NOMO-1 treated with DMSO at 0.1 percent for 48 hours (cell line): Measurements from ENCODE around the gene KLRG1.

ENCODE experiments used
- DNase-seq: peaks from one replicate; lab custom pipeline; 2025; ENCODE audit not compliant: unreplicated experiment; lab: John Stamatoyannopoulos, UW

Gene KLRG1

DNA sequence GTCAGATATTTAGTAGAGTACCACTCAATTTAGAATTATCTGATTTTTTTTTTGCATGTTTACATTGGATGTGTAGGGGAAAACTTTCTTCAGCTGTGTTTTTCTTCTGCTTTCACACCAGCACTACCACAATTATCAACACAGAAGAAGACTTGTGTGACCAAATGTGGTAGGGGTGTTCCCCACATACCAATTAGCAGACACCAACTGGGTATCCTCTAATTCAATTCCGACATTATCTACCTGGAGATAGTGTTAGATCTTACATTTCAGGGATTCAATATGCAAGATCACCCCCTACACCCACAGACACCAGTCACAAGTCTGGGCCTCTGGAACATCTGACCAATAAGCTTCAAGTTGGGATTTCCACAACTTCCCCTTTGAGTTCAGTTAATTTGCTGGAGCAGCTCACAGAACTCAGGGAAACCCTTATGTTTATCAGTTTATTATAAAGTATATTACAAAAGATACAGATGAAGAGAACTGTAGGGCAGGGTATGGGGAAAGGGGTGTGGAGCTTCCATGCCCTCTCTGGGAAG, 4.1 kb upstream of the KLRG1 start:
- no peak for DNase-seq

DNA sequence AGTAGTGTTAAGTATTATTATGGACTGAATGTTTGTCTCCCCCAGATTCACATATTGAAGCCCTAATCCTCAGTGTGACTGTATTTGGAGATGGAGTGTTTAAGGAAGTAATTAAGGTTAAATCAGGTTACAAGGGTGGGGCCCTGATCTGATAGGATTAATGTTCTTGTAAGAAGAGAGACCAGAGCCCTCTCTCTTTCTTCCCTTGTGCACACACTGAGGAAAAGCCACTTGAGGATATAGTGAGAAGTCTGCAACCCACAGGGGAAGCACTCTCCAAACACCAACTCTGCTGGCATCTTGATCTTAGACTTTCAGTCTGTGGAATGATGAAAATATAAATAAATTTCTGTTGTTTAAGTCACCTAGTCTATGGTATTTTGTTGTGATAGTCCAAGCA, 2.2 kb upstream of the KLRG1 start:
- DNase-seq, result peak; percentile 17

DNA sequence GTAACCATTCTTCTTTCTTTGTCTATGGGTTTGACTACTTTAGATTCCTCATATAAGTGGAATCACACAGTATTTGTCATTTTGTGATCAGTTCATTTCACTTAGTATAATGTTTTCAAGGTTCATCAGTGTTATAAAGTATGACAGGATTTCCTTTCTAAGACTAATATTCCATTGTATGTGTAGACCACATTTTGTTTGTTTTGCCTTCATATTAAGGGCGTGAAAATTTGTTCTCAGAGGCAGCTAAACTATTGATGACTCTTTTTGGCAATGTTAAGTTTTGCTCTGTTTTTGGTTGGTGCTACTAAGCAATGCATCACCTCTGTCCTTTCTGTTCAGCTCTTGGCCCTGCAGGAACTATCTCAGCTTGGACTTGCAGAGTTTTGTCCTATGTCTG, 1.7 kb upstream of the KLRG1 start:
- no peak for DNase-seq

DNA sequence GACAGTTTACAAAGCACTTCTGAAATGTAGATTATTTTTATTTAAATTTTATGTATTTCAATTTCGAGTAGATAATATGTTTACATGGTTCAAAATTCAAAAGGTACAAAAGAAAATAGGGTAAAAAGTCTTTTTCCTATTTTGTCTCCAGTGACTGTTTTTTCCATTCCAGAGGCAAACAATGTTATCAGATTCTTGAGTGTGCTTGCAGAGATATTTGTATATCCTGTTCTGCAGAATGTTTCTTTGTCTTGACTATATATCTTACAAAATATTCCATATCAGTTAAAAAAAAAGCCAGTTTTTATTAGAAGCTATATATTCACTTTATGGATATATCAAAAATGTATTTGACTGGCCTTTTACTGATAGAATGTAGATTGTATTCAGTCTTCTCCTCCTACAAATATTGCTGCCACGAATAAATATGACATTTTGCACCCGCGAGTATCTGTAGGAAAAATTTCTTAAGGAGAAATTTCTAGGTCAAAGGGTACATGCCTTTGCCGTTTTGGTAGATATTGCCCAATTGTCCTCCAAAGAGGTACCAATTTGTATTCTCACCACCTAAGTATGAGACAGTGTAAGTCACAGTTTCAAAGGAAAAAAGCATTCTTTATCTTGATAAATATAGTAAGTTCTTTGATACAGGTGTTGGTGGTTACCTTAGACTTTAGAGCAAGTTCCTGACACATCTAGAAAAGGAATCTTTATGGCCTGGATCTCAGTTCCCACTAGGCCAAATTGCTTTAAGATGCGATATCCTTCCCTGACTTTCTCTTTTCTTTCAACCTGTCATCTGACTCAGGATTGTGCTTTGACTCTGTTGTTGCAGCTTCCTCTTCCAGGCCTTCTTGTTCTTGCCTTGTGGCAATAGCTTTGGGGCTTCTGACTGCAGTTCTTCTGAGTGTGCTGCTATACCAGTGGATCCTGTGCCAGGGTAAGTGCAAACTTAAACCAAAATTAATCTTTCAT, 2.3 kb downstream of the KLRG1 start:
- DNase-seq, result peak; percentile 33

DNA sequence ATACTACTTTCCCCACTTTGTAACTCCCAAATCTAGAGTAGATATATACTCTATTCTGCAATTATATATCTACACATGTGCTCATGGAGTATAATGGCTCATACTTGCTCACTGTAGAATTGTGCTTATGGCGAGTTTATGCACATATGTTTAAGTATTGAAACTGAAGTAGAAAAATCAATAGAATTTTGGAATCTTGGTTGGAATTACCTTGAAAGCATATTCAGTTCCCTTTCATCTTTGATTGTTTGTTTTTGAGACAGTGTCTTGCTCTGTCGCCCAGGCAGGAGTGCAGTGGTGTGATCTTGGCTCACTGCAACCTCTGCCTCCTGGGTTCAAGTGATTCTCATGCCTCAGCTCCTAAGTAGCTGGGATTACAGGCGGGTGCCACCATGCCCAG, 4.5 kb downstream of the KLRG1 start:
- DNase-seq, result no peak

DNA sequence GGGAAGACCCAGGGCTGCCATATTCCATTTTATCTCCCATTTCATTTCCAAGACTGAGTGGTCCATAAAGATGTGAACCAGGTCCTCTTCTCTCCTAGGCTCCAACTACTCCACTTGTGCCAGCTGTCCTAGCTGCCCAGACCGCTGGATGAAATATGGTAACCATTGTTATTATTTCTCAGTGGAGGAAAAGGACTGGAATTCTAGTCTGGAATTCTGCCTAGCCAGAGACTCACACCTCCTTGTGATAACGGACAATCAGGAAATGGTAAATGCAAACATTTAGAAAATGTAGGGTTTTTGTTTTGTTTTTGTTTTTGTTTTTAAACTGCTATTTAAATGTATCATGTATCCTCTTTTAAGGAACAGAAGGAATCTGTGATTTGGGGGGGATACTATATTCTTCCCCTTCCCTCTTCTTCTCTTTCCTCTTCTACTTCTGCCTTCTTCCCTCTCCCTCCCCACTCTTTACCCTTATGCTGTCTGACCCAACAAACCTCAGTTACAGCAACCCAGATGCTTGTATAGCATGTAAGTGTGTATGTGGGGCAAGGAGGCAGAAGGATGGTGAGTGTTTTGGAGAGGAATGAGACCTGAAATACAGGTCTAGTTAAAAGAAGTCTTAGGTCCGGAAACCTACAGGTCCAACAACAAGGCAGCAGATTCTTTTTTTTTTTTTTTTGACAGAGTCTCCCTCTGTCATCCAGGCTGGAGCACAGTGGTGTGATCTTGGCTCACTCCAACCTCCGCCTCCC, 5.9 kb downstream of the KLRG1 start:
- no peak for DNase-seq

DNA sequence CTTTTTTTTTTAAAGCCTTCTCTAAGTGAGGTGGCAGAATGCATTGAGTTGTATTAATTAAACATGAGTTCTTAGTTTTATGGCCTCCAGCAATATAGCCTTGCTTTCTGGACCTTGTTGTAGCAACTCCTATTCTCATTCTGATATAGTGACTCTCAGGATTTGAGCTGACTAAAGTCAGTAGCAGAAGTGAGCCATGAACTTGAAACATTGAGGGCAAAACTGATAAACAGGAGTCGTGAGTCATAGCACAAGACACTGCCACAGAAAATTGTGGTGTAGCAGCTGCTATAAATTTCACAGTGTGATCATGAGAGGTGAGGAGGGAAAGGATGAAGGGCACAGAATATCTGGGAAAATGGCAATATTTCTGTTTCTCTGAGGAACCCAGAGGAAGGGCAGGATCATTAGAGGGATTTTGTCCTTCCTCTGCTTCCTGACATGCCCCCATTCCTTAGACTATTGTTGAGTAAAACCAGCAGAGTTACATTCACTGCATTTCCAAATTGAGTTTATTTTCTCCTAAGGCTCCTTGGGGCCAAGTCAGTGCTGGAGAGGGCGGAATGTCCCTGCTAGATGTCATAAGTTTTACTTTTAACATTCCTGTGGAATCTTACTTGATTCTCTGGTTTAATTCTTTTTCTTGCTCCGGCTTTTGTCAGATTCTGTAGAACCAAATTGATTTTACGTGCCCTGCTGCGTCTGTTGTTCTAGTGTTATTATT, 7.5 kb downstream of the KLRG1 start:
- DNase-seq, result peak; percentile 63

DNA sequence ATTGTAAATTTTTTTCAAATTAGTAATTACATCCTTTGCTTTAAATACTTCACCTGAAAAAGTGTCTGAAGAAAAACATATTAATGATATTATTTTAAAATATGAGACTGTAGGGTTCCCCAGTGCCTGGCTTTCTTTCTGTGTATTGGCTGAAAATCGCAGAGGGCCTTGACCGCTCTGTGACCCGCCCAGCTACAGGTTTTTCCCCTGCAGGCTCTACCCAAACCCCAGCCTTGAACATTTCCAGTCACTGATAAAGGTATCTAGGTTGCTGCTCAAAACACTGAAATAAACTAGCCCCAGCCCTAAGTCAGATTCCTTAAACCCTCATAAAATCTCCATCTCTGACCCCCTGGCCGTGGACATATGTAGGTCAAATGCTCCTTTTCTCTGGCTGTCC, 11.9 kb downstream of the KLRG1 start:
- no peak for DNase-seq

DNA sequence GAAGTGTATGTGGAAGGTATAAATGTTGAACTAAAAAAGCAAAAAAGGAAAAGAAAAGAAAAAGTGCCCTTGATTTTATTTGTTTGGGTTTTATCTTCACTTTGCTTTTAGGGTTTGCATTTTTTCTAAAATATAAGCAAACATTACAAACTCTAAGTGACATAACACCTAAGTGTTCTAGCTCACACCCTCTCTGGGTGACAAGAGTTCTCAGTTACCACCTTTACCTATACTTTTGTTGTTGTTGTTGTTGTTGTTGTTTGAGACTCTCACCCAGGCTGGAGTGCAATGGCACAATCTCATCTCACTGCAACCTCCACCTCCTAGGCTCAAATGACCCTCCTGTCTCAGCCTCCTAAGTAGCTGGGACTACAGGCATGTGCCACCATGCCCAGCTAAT, 13.0 kb downstream of the KLRG1 start:
- DNase-seq, result no peak

DNA sequence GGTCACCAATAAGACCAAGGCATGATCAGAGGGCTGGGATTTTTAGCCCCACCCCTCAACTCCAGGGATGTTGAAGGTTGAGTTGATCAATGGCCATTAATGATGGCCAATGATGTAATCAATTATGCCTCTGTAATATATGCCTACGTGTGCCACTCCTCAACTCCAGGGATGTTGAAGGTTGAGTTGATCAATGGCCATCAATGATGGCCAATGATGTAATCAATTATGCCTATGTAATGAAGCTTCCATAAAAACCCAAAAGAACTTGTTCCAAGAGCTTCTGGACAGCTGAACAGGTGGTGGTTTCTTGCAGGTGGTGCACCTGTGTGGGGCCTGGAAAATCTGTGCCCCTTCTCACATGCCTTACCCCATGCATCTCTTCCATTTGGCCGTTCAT, 33.2 kb downstream of the KLRG1 start:
- DNase-seq, result no peak

DNA sequence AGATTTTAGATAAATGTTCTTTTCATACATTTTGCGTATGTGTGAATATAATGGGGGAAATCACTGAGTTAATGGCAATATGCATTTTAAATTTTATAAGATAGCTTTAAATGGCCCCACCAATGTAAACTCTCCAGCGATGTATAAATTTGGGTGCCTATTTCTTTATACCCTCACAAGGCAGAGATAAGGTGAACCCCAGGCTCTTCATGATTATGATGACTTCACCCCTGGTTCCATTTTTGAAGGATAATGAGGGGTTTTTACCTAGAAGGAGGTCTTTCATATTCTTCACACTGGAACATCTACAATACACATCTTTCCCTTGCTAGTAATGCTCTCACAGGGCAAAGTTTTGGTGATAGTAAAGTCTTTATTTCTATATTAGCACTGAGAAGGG, 35.2 kb downstream of the KLRG1 start:
- no peak for DNase-seq

DNA sequence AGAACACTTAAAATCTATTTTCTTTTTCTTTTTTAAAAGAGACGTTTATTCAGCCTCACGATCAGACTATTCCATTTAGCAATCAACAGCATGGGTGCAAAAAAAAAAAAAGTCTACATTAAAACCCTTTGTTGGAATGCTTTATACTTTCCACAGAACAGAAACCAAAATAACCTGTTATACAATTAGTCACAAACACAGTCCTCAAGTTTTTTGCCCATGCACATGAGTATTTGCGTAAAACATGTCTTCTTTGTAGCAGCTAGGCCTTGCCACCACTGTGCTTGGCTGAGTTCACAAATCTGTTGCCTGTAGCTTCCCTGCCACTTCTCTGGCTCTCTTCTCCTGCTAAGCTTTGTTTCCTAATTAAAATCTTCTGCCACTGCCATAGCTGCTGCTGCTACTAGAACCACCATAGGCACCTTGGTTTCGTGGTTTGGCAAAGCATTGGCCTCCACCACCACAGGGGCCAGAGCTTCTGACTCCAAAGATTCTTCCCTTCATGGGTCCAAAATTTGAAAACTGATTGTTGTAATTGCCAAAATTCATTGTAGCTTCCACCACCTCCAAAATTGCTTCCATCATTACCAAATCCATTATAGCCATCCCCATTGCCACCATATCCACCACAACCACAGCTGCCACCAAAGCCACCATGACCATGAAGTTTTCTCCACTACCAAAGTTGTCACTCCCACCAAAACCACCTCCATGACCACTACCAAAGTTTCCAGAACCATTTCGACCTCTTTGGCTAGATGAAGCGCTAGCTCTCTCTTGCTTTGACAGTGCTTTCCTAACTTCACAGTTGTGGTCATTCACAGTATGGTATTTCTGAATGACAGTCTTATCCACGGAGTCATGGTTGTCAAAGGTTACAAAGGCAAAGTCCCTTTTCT, 38.1 kb downstream of the KLRG1 start:
- no peak for DNase-seq

DNA sequence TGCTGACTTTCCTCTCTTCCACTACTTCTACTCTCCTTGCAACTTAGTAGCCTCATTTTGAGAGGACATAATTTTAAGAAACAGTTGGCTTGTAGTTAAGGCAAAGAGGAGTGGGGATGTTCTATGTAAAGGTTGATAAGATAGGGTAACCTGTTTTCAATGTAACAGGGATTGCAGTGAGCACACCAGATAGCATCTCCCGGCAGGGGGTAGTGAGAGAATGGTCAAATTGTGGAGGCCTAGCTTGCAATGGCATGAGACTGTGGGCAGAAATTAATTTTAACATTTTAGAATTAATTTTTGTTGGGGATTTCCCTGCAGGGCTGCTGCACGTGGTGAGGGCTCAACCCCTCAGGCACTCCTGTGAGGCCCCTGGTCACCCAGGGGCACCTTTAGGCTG, 41.4 kb downstream of the KLRG1 start:
- no peak for DNase-seq

DNA sequence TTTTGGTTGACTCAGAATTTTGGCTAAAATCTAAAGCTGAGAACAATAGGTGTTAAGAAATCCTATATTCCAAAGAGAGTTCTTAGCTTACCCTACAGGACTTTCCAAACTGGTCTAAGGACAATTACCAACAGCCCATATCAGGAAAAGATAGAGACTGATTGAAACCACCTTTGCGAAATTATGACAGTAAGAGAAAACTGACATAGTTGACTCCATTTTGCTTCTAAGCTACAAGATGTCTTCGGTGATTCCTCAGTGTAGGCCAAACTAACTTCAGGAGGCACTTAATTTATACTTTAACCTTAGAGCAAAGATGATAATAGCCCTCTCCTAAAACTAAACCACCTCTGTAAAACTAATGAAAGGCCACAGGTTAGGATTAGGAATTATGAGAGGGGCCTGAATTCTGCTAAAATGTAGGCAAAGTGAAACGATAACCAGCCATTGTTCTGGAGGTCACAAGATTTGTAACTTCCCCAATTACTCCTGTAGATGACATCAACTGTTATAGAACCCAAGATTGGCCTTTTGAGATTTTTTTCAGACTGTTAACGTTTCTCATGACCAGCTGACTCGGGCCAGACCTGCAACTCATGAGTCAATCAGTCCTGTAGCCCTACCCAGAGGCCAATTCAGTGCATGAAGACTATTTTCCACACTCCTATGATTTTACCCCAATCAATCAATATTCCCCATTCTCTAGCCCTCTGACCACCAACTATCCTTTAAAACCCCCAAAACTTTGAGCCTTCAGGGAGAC, 43.0 kb downstream of the KLRG1 start:
- peak; percentile 66 for DNase-seq

DNA sequence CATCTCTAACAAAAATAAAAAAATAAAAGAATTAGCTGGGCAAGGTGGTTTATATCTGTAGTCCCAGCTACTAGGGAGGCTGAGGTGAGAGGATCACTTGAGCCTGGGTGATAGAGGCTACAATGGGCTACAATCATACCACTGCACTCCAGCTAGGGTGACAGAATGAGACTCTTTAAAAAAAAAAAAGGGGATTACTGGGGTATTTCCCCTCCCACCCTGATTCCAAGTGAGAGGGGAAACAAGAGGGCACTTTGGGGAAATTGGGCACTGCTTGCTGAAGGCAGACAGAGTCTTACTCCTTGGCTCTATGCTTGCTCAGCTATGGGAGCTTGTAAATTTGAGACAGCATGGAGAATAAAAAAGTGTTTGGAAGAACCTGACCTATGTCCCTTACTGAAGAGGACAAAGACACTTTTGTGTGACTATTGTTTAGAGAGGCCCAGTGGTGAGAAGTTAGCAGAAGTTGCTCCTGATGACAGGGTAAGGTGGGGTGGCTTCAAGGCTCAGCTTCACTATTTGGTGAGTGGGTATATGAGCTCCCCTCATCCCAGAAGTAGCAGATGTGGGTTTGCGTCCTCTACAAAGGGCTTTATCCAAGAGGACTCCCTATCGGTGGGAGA, 44.0 kb downstream of the KLRG1 start:
- DNase-seq, result no peak

DNA sequence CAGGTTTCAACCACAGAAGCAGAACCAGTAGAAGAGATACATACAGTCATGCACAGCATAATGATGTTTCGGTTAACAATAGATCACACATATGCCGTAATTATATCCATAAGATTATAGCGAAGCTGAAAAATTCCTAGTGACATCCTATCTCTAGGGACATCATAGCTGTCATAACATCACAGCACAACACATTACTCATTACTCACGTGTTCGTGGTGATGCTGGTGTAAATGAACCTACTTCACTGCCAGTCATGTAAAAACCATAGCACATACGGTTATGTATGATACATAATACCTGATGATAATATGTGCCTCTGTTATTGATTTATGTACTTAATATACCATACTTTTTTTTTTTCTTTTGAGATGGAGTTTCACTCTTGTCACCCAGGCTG, 44.7 kb downstream of the KLRG1 start:
- no peak for DNase-seq

DNA sequence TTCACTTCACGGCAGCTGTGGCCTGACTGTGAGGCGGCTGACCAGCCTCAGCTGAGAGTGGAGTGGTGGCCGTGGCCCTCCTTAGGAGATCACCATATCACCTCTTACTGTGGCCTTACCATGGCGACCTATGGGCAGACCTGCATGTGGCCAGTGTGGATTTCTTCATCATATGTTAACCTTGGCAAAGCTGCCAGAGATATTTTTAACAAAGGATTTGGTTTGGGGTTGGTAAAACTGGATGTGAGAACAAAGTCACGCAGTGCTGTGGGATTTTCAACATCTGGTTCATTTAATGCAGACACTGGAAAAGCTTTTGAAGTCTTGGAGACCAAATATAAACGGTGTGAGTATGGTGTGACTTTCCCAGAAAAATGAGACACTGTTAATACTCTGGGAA, 46.9 kb downstream of the KLRG1 start:
- no peak for DNase-seq

DNA sequence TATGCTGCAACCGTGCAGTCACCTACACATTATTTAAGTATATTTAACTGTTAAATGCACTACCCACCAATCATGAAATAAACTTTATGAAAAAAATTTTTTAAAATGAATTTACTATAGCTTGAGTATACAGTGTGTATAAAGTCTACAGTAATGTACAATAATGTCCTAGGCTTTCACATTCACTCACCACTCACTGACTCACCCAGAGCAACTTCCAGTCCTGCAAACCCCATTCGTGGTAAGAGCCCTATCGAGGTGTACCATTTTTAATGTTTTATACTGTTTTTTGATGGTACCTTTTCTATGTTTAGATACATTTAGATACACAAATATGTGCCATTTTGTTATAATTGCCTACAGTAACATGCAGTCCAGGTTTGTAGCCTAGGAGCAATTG, 48.1 kb downstream of the KLRG1 start:
- no peak for DNase-seq

DNA sequence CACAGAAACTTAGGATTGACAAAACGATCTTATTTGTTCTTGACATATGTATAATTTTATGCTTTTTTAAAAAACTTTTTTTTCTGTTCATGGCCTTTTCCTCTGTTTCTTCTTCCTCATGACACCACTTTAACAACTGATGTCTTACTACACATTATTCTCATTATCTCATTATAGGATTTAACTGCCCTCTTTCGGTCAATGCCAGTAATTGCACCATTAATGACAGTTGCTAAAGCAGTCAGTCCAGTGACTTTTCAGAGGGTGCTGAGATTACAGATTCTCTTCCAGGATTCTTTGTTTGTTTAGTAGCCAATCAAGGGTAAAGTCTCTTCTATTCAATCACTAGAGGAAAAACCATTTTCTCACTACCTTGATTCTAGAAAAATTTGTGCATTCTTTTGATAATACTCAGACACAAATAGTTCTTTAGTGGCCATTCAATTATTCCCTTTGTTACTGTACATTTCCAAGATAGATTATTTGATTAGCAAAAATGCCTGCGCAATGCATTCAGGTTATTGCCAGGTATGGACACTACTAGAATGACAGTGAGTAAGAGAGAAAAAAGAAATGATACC, 50.1 kb downstream of the KLRG1 start:
- peak; percentile 54 for DNase-seq
